Esophagus squamous epithelium (tissue), 5 donors: ENCODE results near the gene MCM3AP. TPM values are rescaled to one million over a fixed set of nuclear protein-coding genes. Genes with fewer than 3 reads are reported as not detected.

Experiments
- DNase-seq: peaks from one replicate; lab custom pipeline; 2025; lab: John Stamatoyannopoulos, UW
- H3K27ac ChIP-seq, 4 donors: fragments of 200-600 bp; sonication (generic); one replicate each; pipeline ENCODE4 v1.5.1; 2016 to 2019; ENCODE audit warnings: mild to moderate bottlenecking in 1 of 4
- H3K27me3 ChIP-seq, 4 donors: fragments of 200-600 bp; sonication (generic); 1 replicate in 3 of 4; 2 replicates in 1 of 4; pipeline versions ENCODE4 v1.5.1 to v1.6.0; 2017 to 2021; ENCODE audit warnings: antibody characterized with exemption in 1 of 4
- H3K36me3 ChIP-seq, 3 donors: fragments of 200-600 bp; sonication (generic); one replicate each; pipeline ENCODE4 v1.5.1; 2016 to 2019
- H3K4me1 ChIP-seq, 3 donors: fragments of 200-600 bp; sonication (generic); one replicate each; pipeline ENCODE4 v1.5.1; 2017 to 2019
- H3K4me3 ChIP-seq, 4 donors: fragments of 200-600 bp; sonication (generic); 1 replicate in 3 of 4; 2 replicates in 1 of 4; pipeline ENCODE4 v1.5.1; 2016 to 2019; ENCODE audit warnings: mild to moderate bottlenecking in 2 of 4, moderate library complexity in 1 of 4
- H3K9me3 ChIP-seq, 3 donors: fragments of 200-600 bp; sonication (generic); one replicate each; pipeline ENCODE4 v1.5.1; 2016 to 2019
- POLR2A ChIP-seq, 4 donors: fragments of 450-650 bp; IDR thresholded peaks; one replicate each; pipeline ENCODE4 v1.6.1; 2017; ENCODE audit warnings: antibody characterized with exemption in 4 of 4, mild to moderate bottlenecking in 4 of 4, moderate library complexity in 3 of 4
- WGBS, 2 donors: methylation state at CpG; one replicate each; pipeline ENCODE4 v1.1.5; 2018; 5-methylcytosine and 5-hydroxymethylcytosine counted together
- intact Hi-C: fragments of 100-400 bp; cut with DNase I; formaldehyde crosslinking; loops from one replicate; pipeline ENCODE4 v1.15.0; 2022
- total RNA-seq, 4 donors: library from RNA; depleted of rRNA; stranded (reverse); fragments of >200 nt; gene quantifications; one replicate each; pipeline ENCODE4 v1.1.0, GENCODE V29; 2016
- TF ChIP-seq, protein P1 (sequence below), 6 experiments: fragments of 450-650 bp in 4 of 6; fragments of 200-600 bp in 2 of 6; sonication (generic) in 2 of 6; IDR thresholded peaks; one replicate each; pipeline ENCODE4 v1.5.1; 2016 to 2019; ENCODE audit warnings: antibody characterized with exemption in 6 of 6, mild to moderate bottlenecking in 4 of 6, moderate library complexity in 4 of 6
- donor health status: DM: yes; HTN: yes; CAD: no.

MCM3AP gene
- total RNA-seq, 4 donors from 2014 or later: 31.3 to 72.7 (median 63.2) TPM

GRCh38 chr21:46207920-46208591 is 77.4 kb downstream of the MCM3AP start:
- peaks cover 40 to 100% (median 51%) of the 10 kb centered on the region in 3 donors for H3K36me3 ChIP-seq
- no peak overlapping the region for H3K4me3 ChIP-seq
- TF ChIP-seq, protein P1, sequence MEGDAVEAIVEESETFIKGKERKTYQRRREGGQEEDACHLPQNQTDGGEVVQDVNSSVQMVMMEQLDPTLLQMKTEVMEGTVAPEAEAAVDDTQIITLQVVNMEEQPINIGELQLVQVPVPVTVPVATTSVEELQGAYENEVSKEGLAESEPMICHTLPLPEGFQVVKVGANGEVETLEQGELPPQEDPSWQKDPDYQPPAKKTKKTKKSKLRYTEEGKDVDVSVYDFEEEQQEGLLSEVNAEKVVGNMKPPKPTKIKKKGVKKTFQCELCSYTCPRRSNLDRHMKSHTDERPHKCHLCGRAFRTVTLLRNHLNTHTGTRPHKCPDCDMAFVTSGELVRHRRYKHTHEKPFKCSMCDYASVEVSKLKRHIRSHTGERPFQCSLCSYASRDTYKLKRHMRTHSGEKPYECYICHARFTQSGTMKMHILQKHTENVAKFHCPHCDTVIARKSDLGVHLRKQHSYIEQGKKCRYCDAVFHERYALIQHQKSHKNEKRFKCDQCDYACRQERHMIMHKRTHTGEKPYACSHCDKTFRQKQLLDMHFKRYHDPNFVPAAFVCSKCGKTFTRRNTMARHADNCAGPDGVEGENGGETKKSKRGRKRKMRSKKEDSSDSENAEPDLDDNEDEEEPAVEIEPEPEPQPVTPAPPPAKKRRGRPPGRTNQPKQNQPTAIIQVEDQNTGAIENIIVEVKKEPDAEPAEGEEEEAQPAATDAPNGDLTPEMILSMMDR (IDR thresholded peaks at IDR 0.05): no peak
- TF ChIP-seq POLR2A (IDR thresholded peaks at IDR 0.05): no peak
- intact Hi-C loops: no loop called here
- DNase-seq: no peak
- 89 to 90% methylated on average over 2 to 10 of the region's 27 CpGs for WGBS, 2 donors
- H3K27ac ChIP-seq: no peak overlapping the region
- no peaks in the 10 kb centered on the region for H3K4me1 ChIP-seq
- H3K9me3 ChIP-seq: no peaks in the 10 kb centered on the region
- no peaks in the 10 kb centered on the region for H3K27me3 ChIP-seq

GRCh38 chr21:46207006-46207919 is 78.1 kb downstream of the MCM3AP start:
- TF ChIP-seq, protein P1 (IDR thresholded peaks at IDR 0.05): no peak
- no peak for TF ChIP-seq POLR2A (IDR thresholded peaks at IDR 0.05)

DNA sequence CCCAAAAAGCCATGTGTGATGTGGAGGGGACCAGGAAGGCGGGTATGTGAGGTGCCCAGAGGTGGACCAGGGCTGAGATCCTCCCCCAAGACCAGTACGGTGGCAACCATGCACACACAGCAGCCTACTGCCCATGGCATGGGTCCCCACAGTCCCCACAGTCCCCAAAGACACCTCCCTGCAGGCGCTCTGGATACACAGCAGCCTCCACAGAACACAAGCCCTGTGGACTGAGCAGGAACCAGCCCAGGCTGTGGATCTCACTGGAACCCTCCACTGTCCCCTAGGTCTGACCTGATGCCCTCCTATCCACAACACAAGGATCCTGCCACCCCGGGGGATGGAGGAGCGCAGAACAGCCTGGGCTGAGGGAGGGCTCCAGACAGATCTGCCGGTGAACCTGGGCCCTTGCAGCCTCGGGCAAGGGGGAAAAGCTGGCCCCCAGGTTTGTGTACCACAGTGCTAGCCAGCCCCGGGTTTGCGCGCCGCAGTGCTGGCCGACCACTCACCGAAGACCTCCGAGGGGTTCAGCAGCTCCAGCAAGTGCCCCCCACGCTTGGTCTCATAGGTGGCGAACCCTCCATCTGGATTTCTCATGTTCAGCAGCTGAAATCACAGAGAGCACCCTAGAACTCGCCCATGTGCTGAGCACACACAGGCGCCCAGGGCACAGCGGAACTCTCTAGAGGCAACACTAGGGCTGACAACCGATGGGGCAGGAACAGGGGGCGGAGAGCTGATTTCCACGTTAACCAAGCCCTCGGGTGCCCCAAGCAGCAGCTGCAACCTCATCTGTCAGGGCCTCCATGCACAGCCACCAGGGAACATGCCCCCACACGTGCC is 79.0 kb downstream of the MCM3AP start:
- no peaks in the 10 kb centered on the region for H3K27me3 ChIP-seq
- intact Hi-C loops: no loop called here
- peaks cover 34 to 92% (median 50%) of the 10 kb centered on the region in 3 donors for H3K36me3 ChIP-seq
- no peak overlapping the region for H3K4me3 ChIP-seq
- WGBS, 2 donors: 84 to 100% methylated on average over 2 to 11 of the region's 24 CpGs
- no peaks in the 10 kb centered on the region for H3K9me3 ChIP-seq
- TF ChIP-seq, protein P1 (IDR thresholded peaks at IDR 0.05): no peak
- TF ChIP-seq POLR2A (IDR thresholded peaks at IDR 0.05): no peak
- no peaks in the 10 kb centered on the region for H3K4me1 ChIP-seq
- H3K27ac ChIP-seq: no peak overlapping the region
- no peak for DNase-seq

More at GRCh38 chr21:46207006-46207919, 78.1 kb downstream of the MCM3AP start:
- Histone ChIP-seq H3K4me3 (no peak overlapping the region), H3K36me3 (peaks cover 34 to 100% (median 50%) of the 10 kb centered on the region in 3 donors), H3K9me3 (no peaks in the 10 kb centered on the region), H3K27ac (no peak overlapping the region), H3K27me3 (no peaks in the 10 kb centered on the region), H3K4me1 (no peaks in the 10 kb centered on the region)
- 100% methylated on average over 1 to 3 of the region's 21 CpGs for WGBS, 2 donors
- intact Hi-C loops: no loop called here
- DNase-seq: no peak

DNA sequence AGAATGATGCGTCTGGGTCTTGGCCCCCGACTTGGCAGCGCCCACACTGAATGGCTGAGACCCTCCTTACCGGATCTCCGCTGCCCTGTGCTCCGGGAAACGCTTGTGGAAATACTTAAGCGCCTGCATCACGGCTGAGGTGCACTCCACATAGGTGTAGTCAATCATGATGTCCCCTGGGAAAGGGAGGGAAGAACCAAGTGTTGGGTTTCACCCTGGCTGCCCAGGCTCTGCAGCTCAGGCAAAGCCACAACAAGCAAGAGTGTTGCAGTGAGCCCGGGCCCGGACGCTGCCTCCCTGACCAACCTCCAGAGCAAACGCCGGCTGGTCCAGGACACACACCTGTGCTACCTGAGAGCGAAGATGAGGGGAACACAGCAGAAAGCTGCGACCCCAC is 79.6 kb downstream of the MCM3AP start:
- Histone ChIP-seq H3K27ac (no peak overlapping the region), H3K4me1 (no peaks in the 10 kb centered on the region), H3K36me3 (peaks cover 33 to 88% (median 48%) of the 10 kb centered on the region in 3 donors), H3K9me3 (no peaks in the 10 kb centered on the region), H3K4me3 (no peak overlapping the region), H3K27me3 (no peaks in the 10 kb centered on the region)
- TF ChIP-seq POLR2A (IDR thresholded peaks at IDR 0.05): no peak
- TF ChIP-seq, protein P1 (IDR thresholded peaks at IDR 0.05): no peak
- intact Hi-C loops: no loop called here
- DNase-seq: no peak
- WGBS, 2 donors: 80 to 90% methylated on average over 1 to 2 of the region's 16 CpGs
